HT1080 (cell line): ENCODE data around the gene SRSF12. TPM values are rescaled to one million over a fixed set of nuclear protein-coding genes. Genes with fewer than 3 reads are reported as not detected.

Source experiments
- DNase-seq: peaks from one replicate; pipeline ENCODE4 v3.0.0-alpha.2; 2015; ENCODE audit warnings: low read depth
- polyA plus RNA-seq, 2 experiments: library from polyadenylated mRNA; depleted of rRNA; stranded (reverse); fragments of >200 nt; gene quantifications; 2 replicates each; pipeline ENCODE4 v1.2.3, GENCODE V29; 2015
- total RNA-seq: library from RNA; depleted of rRNA; stranded (reverse); fragments of >200 nt; shearing (Covaris generic); gene quantifications from 2 replicates; pipeline ENCODE4 v1.2.3, GENCODE V29; 2014; rRNA removed

SRSF12 gene
- not detected in 2 replicates for total RNA-seq
- not detected in 2 replicates for polyA plus RNA-seq (2015; cell fraction: cytosol; rRNA removed)
- not detected in 2 replicates for polyA plus RNA-seq (2015; cell fraction: nucleus; rRNA removed)

DNA sequence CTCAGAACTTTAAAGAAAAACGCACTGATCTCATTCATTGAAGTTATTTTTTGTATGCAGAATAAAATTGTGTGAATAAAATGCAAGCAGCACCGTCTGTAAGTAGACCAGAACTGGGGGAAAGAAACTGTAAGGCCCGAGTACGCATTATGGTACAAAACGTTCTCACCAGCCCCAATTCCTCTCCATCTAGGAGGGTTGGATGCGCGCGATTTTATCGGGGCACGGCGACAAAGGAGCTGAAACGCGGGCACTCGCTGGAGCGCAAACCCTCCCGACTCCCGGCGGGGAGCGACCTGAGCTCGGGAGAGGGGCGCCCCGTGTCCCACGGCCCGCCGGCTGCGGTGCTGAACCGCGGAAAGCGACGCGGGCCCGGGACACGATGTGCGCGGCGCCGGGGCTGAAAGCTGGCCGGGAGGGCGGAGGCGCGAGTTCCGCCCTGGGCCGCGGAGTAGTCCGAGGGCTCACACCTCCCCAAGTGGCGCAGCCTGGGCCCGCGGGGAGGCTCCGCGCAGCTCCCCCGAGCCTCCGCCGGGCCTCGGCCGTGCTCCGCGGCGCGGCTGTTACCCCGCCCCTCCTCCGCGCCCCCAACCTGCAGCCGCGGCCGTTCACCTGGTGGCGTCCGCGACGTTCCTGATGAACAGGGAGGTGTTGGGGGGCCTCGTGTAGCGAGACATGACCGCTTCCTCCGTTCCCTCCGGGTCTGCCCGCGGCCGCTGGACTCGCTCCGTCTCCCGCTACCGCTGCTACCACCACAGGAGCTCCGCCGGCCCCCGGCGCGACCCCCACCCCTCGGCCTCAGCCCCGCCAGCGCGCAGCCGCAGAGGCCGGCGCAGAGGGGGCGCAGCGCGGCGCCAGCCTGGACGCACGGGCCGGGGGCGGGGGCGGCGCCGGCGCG, at the start of gene SRSF12:
Gene SRSF12, minus strand, starts transcription at position 861 of the 898 bp plus-strand sequence. Its CDS starts 184 bp downstream, at position 677.
- no peak for DNase-seq

DNA sequence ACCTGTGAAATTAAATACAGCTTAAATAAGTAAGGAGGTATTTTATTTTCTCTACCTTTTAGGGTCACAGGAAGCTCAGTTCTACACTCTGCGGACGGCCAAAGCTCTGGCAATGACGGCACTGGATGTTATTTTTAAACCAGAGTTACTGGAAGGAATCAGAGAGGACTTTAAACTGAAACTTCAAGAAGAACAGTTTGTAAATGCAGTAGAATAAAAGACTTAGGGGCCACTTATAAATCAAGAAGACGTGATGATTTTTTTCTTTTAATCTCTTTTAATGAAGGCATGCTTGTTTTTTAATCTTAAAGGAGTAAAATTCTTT, 44.1 kb upstream of the SRSF12 start:
- no peak for DNase-seq

DNA sequence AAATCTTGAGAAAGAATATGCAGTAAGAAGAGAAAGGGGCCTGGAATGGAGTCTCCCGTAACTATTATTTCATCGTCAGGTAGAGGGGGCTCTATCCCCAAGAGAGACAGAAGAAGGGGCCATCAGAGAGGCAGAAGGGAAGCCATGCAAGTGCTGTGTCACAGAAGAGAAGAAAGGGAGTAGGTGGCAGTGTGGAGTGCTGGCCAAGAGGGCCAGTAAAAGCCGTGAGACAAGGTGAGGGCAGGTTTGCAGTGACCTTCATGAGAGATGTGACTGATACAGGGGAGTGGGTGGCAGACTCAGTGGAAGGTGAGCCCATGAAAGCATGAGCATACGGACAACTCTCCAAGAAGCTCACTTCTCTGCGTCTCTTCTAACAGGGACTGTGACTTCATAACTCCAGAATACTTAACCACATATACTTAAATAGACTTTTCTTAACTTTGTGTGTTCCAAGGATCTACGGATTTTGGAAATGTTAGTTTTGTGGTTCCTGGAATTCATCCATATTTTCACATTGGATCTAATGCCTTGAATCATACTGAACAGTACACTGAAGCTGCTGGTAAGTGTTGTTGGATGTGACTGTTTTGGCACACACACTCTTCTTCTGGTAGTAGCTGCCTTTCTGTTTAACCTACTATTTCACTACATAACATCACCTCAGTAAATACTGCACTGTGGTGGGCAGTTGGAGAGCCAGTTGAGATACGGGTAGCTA, 43.6 kb upstream of the SRSF12 start:
- no peak for DNase-seq

DNA sequence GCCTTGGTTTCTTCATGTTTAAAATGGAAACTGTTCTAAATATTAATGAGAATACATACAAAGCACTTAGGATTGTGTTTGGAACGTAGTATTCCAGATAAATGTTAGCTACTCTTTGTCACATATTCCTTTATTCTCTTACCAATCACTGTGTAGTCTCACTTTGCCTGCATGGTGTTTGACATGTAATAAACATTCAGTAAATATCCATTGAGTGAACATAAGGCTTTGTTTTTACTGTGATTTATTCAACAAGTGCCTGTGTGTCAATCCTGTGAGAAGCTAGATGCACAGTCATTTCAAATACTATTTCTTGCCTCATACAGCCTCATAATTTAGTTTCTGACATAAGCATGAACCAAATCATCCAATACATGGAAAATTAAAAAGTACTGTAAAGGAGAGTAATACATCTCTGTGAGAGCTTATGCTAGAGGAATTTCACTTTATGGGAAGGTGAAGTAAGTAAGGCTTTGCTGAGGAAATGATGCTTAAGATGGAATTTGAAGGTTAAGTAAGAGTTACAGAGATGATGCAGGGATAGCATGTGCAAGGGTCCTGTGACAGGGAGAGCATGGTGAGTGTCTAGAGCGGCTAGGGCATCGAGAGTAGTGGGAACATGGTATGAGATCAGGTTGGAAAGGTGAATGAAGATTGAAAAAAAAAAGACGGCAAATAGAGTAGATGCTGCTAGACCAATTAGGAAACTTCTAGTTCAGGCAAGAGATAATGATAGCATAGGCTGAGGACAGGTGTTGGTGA, 42.6 kb upstream of the SRSF12 start:
- DNase-seq, result no peak

DNA sequence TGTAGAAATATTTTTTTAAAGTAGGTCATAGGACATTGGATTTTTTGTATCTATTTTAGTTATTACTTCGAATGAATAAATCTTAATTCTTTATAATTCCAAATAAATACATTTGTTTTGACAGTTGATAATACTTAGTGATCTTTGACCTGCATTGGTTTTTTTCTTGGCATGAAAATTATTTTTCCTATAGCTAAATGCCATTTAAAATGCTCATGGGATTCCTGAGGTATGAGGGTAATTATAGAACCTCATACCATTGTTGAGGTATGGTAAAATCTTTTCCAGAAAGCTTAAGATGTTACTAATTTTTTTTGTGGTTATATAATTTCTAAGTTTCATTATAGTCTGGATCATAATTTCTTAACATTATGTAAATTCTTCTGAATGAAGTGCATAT, 36.3 kb upstream of the SRSF12 start:
- DNase-seq, result no peak

DNA sequence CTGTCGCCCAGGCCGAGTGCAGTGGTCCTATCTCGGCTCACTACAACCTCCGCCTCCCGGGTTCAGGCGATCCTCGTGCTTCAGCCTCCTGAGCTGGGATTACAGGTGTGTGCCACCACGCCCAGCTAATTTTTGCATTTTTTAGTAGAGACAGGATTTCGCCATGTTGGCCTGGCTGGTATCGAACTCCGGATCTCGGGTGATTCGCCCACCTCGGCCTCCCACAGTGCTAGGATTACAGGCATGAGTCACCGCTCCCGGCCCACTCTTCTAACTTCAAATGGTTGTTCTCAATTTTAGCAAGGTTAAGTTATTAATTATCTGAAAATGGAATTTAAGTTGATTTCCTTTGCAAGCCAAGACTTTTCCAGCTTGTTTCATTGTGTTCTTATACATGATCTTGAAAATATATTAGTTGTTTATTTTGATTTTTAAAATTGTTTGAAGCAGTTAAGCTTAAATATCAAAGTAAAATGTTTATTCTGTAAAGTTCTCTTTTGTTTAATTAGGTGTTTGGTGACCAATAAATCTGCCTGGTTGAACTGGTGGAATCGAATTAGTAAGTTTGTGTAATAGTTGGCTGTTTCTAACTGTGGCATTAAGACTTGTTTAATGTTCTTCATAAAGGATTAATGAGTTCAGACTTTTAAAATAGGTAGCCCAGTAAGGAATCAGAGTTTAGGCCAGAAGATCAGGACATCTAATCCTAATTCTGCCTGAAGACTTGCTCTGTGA, 30.3 kb upstream of the SRSF12 start:
- DNase-seq, result peak; percentile 42

DNA sequence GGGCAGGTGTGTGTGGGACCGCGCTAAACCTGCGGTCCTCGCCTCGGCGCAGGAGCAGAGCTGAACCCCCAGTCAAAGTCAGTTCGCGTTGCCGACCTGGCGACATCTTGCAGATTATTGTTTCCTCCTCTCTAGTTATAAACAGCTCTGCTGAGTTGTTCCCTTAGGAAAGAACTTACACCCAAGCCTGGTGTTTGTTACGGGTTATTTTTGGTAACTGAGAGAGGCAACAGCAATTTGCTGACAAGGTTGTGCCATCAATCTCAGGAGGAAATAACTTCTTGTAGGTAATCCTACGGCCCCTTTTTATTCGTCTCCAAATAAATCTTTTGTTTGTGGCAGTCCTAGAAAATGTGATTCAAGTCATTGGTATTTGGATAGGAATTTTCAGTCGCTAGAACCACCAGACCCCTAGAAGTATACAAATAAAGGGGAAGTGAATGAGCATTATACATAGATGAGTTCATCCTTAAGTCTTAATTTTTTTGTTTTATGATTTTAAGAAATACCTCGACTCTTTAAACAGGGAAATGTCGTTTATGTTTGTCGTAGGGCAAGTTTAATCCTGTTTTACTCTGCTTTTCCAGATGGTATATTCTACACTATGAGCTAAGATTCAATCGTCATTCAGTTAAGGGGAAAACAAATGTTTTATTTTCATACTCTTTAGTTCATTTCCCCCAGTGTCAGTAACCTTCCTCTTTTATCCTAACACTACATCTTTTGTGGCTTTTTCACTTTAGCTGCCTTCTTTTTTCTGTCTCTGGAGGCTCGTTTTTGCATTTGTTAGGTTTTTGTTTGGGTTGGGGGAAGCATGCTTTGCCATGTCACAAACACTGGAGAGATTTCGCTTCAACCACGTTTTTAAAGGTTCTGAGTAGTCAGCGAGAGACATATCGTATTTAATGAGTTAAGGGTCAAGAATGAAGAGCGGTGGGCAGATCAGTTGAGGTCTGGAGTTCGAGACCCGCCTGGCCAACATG, 29.1 kb upstream of the SRSF12 start:
- DNase-seq, result peak; percentile 57

DNA sequence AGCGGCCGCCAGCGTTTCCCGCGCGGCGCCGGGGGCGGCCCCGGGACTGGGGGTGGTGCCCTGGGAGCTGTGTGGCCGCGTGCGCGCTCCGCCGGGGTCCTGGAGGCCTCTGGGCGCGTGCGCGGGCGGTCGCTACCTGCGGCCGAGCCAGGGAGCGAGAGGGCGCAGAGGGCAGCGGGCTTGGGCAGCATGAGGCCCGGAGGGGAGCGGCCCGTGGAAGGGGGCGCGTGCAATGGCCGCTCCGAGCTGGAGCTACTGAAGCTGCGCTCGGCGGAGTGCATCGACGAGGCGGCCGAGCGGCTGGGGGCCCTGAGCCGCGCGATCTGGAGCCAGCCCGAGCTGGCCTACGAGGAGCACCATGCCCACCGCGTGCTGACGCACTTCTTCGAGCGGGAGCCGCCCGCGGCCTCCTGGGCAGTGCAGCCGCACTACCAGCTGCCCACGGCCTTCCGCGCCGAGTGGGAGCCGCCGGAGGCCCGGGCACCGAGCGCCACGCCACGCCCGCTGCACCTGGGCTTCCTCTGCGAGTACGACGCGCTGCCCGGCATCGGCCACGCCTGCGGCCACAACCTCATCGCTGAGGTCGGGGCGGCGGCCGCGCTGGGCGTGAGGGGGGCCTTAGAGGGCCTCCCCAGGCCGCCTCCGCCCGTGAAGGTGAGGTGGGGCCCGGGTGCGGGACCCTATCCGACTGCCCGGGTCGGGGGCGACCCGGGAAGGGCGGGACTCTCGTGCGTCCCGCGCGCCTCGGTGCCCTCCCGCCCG, 28.3 kb upstream of the SRSF12 start, which contains the start of gene PM20D2:
Gene PM20D2, plus strand, starts transcription at position 100 of the 762 bp plus-strand sequence. Its CDS starts 90 bp downstream, at position 190.
- DNase-seq, result peak; percentile 67

DNA sequence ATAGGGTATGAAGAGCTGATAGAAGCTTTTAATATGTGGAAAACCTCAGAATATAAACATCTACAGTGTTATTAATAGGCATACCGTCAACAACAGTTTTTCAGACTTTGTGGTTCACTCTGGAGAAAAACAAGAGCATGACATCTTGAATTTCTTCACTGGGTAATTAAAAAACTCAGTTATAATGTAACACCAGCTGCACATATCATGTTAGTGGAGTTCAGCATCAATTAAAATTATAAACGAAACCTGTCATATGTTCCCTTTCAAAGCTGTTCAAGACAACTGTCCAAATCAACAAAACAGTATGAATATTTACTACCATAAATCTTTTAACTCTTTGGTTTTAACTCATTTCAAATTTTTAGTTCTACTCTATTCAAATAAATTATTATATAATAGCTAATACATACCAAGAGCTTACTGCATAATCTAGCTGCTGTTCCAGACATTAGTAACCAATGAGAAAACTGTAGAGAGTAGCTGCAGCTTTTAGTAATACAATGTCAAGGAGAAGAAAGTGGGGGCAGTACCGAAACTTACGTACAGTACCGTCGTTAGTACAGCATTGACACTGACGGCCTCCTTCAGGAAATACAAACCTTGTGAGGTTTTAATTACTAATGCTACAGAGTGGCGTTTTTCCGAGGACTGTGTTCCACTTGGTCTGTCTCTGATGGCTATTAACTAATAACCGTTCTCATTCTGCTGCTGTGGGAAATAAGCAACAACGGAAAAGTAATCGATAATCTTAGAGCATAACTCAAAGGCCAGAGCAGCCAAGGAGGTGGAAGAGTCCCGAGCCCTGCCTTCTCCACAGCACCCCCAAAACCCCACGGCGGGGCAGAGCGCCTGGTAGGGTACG, 27.5 kb upstream of the SRSF12 start:
- DNase-seq, result no peak

DNA sequence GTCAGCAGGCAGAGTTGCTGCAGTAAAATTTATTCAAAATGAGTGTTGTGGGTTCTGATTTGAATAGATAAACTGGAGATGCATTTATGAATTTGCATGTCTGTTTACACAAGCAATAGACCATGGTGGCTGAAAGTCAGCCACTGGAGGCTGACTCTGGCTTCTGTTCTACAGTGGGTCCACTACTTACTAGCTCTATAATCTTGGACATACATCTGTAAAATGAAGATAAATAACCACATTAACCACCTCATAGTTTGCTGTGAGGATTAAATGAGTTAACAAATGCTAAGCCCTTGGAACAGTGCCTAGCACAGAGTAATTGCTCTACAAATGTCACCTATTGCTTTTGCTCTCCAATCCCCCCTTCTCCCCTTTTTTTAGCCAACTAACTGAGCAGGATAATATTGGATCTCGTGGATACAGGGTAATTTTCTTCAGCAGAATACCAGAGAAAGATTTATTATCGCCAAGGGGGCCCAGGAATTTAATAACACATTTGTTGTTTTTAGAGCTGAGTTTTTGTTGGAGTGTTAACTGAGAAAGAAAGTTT, 26.6 kb upstream of the SRSF12 start:
- no peak for DNase-seq

DNA sequence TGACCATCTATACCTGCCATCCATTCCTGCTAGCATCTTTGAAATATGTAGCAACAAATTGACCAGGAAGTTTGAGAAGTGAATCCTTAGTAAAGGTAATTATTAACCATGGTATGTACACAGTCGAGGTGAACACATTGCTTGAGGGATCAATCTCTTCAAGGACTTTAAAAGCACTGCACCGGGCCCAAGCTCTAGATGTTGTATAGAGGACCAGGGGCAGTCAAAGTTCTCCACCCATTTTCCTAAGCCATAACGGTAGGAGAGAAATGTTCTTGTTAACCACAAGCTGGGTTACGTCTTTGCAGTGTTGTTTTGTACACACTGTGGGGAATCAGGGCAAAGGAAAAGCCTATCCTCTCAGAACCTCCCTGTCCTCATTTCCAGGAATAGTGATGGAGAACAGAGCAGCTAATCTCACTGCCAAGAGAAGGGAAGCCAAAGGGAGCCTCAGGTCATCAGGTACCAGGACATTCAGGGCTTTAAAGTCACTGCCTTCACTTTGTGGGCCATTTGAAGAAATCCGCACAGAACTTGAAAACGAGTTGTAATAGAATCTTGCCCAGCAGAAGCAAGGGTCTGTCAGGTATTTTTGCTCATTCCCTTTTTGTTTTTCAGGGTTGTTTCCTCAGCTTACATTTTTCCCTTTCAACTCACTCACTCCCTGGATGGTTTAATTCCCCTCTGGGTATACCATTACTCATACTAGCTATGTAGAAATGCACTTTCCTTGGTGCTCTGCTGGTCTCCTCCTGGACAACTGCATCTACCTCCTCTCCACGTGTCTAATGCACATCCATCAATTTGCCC, 22.7 kb upstream of the SRSF12 start:
- DNase-seq, result no peak

DNA sequence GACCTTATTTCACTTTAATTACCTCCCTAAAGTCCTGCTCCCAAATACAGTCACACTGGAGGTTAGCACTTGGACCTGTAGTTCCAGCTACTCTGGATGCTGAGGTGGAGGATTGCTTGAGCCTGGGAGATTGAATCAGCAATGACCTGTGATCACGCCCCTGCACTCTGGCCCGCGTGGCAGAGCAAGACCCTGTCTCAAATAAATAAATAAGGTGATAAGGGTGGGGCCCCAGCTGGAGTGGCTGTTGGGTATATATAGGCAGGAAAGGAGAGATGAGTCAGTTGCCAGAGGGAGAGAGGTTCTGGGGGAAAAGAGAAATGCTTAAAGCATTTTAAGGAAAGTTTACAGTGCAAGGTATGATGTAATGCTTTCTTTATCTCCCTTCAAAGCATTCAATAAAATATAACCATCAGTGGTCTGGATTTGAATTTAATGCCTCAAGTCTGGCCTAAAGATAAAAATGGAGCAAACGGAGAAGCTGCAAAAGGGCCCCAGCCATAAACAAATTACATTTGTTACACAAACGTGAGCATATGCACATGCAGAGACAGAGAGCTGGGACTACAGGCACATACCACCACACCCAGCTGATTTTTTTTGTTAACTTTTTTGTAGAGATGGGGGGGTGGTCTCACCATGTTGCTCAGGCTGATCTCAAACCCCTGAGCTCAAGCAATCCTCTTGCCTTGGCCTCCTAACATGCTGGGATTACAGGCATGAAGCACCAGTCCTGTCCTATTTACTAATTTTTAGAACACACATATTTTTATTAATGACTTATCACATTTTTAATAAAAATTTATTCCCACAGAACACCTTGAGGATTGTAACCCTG, 21.9 kb upstream of the SRSF12 start:
- DNase-seq, result peak; percentile 46

DNA sequence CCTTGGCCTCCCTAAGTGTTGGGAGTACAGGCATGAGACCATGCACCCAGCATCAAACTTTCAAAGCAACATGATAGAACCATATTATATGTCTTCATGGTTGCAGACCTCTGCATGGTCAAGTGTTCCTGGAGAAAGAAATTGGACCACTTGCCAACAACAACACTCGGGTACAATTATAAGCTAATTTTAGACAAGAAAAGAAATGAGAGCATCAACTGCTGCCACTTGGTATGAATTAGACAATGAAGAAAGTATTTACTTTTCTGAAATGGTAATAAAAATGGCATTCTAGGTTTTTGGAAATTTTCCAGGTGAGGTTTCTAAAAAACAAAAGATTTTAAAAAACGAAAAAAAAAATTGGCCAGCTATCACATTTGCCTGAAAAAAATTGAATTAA, 20.3 kb upstream of the SRSF12 start:
- DNase-seq, result no peak

DNA sequence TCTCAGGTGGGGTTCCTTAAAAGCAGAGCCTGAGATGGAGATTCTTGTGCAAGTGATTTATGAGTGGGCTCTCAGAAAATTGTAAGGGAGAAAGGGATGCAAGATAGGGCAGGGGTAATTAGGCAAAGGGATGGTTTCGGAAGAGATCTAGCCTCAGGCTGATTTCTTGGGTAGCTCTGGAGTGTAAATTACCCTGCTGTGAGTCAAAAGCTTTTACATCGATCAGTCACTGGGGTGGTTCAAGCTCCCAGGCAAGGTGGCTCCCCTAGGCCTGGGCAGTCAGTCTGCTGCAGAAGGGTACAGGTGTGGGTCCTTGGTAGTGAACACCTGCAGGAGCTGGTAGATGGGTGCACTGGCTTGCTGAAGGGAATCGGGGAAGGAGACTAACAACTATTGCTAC, 16.9 kb upstream of the SRSF12 start:
- DNase-seq, result no peak

DNA sequence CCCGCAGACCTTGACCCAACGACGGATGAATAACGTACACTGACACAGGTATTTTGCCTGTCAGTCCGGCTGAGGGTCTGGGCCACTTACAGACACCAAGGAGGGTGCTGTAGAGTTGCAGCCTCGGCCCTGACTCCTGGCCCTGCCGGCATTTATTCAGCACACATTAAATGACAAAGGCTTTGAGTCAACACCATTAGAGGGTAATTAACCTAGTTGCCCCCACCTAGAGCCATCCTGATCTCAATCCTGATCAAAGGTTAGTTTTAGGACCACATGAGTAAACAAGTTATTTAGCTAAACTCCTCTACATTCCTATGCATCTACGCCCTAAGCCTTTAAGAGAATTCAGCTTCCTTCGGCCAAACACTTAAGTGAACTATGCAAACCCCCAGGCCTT, 16.1 kb upstream of the SRSF12 start:
- no peak for DNase-seq

DNA sequence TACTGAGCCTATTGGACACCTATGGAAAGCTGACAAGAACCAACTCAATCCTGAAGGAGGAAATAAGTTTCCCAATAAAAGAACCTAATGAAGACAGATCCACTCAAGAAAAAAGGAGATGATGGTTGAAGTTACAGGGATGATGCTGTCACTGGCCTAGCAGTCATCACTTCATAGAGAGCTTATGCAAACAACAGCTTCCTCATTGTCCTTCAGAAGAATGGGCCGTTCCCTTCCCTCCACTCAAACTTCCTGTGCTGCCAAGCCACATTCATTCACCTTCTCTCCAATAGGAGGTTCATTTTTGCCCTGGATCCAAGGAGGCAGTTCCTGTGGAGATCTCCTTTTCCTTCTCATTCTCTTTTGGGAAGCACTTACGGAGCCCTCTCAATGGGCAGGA, 14.2 kb upstream of the SRSF12 start:
- DNase-seq, result peak; percentile 20
